GM18868 (cell line): ENCODE data around the gene ZFAND3.
A peak's percentile ranks its signal among the peaks of the same experiment; 100 is the strongest.

Experiments used
- ATAC-seq: cut with Tn5 transposase; IDR thresholded peaks from one replicate; pipeline ENCODE4 v1.9.1; 2021; ENCODE audit warnings: mild to moderate bottlenecking, moderate library complexity; ENCODE audit not compliant: unreplicated experiment

The ZFAND3 gene

GRCh38 chr6:38077488-38078030 is 258.0 kb downstream of the ZFAND3 start:
- ATAC-seq: no peak

- ATAC-seq: no peak
Measured at GRCh38 chr6:38078671-38079070, 259.1 kb downstream of the ZFAND3 start.

GRCh38 chr6:38079107-38079506 is 259.6 kb downstream of the ZFAND3 start:
- ATAC-seq: no peak

GRCh38 chr6:38079537-38079936 is 260.0 kb downstream of the ZFAND3 start:
- ATAC-seq: no peak

GRCh38 chr6:38080360-38080759 is 260.8 kb downstream of the ZFAND3 start:
- no peak for ATAC-seq

GRCh38 chr6:38080889-38081288 is 261.4 kb downstream of the ZFAND3 start:
- ATAC-seq: no peak

GRCh38 chr6:38085031-38085430 is 265.5 kb downstream of the ZFAND3 start:
- no peak for ATAC-seq

GRCh38 chr6:38086346-38086745 is 266.8 kb downstream of the ZFAND3 start:
- ATAC-seq: no peak

GRCh38 chr6:38088010-38088409 is 268.5 kb downstream of the ZFAND3 start:
- no peak for ATAC-seq

GRCh38 chr6:38088829-38089228 is 269.3 kb downstream of the ZFAND3 start:
- ATAC-seq: no peak

- no peak for ATAC-seq
Measured at GRCh38 chr6:38091613-38092012, 272.1 kb downstream of the ZFAND3 start.

- no peak for ATAC-seq
Measured at GRCh38 chr6:38092465-38092864, 272.9 kb downstream of the ZFAND3 start.

- no peak for ATAC-seq
Measured at GRCh38 chr6:38092964-38093363, 273.4 kb downstream of the ZFAND3 start.

GRCh38 chr6:38095054-38095453 is 275.5 kb downstream of the ZFAND3 start:
- no peak for ATAC-seq

GRCh38 chr6:38099221-38099620 is 279.7 kb downstream of the ZFAND3 start:
- no peak for ATAC-seq

- ATAC-seq: peak; percentile 72
Measured at GRCh38 chr6:38100380-38100779, 280.9 kb downstream of the ZFAND3 start.

- no peak for ATAC-seq
Measured at GRCh38 chr6:38103921-38104320, 284.4 kb downstream of the ZFAND3 start.

- no peak for ATAC-seq
Measured at GRCh38 chr6:38105066-38105465, 285.5 kb downstream of the ZFAND3 start.

- no peak for ATAC-seq
Measured at GRCh38 chr6:38107073-38107472, 287.5 kb downstream of the ZFAND3 start.

GRCh38 chr6:38110481-38110971 is 291.0 kb downstream of the ZFAND3 start:
- no peak for ATAC-seq

- ATAC-seq: no peak
Measured at GRCh38 chr6:38112181-38112580, 292.7 kb downstream of the ZFAND3 start.

GRCh38 chr6:38113825-38114576 is 294.5 kb downstream of the ZFAND3 start:
- no peak for ATAC-seq
